ENCODE data around the gene DCBLD2.

Gene DCBLD2

DNA sequence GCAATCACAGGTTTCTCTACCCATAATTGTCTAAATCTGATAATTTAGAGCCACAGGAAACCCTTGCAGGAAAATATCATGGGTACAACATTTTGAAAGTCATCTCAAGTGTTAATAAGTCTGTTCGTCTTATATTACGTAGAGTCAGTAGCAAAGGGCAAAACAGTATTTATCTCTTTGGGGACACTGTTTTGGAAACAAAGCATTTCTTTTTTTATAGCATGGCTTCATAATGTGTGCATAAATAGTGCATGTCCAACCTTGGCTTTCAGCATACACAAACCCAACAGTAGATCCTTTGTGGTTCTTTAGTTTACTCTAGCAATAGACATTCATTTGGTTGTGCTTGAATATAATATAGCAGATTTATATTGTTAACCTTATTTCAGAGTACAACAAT is 114.3 kb downstream of the DCBLD2 start:
- Histone ChIP-seq H3K4me1 (ENCODE audit: control insufficient read depth in 1 of 2, insufficient read depth in 1 of 2, low read depth in 1 of 2, low read length in 1 of 2) (peaks cover 29 to 33% of the 10 kb centered on the region in 2 experiments), H3K27ac (peak overlapping the region; percentile 53), H3K36me3 (peaks cover 90% of the 10 kb centered on the region), H3K4me3 (ENCODE audit: low read depth in 1 of 2, low read length in 1 of 2) (no peak overlapping the region), H3K9me3 (no peaks in the 10 kb centered on the region), H3K27me3 (no peaks in the 10 kb centered on the region)
- TF ChIP-seq, protein P1, sequence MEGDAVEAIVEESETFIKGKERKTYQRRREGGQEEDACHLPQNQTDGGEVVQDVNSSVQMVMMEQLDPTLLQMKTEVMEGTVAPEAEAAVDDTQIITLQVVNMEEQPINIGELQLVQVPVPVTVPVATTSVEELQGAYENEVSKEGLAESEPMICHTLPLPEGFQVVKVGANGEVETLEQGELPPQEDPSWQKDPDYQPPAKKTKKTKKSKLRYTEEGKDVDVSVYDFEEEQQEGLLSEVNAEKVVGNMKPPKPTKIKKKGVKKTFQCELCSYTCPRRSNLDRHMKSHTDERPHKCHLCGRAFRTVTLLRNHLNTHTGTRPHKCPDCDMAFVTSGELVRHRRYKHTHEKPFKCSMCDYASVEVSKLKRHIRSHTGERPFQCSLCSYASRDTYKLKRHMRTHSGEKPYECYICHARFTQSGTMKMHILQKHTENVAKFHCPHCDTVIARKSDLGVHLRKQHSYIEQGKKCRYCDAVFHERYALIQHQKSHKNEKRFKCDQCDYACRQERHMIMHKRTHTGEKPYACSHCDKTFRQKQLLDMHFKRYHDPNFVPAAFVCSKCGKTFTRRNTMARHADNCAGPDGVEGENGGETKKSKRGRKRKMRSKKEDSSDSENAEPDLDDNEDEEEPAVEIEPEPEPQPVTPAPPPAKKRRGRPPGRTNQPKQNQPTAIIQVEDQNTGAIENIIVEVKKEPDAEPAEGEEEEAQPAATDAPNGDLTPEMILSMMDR (IDR thresholded peaks at IDR 0.05), result no peak

DNA sequence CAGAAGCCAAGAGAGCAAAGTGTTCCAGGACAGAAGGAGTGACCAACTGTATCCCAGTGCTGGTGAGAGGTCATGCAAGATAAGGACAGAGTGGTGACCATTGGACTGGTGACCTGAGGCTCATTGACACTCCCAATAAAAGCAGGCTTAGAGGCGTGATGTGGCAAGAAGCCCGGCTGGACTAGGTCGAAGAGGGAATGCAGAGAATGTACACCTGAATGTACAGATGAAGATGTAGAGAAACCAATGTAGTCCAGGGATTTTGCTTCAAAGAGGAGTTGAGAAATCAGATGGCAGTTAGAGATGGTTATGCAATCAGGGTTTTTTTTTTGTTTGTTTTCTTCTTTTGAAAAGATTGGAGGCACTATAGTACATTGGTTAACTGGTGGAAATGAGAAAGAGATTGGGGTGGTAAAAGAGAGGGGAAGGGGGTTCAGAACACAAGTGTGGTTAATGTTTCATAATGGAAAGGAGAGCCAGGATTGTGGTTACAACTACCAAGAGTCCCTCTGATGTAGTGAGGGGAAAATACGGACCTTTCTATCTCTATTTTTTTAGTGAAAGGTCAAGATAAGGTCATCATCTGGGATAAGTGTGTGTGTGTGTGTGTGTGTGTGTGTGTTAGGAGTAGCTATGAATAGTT is 115.0 kb downstream of the DCBLD2 start:
- TF ChIP-seq, protein P1 (IDR thresholded peaks at IDR 0.05), result no peak
- H3K27me3 ChIP-seq, result no peaks in the 10 kb centered on the region
- H3K9me3 ChIP-seq, result no peaks in the 10 kb centered on the region
- H3K36me3 ChIP-seq, result peaks cover 90% of the 10 kb centered on the region
- H3K4me1 ChIP-seq (ENCODE audit: control insufficient read depth in 1 of 2, insufficient read depth in 1 of 2, low read depth in 1 of 2, low read length in 1 of 2), result peaks cover 29 to 33% of the 10 kb centered on the region in 2 experiments
- peak overlapping the region; percentile 53 for H3K27ac ChIP-seq
- no peak overlapping the region for H3K4me3 ChIP-seq (ENCODE audit: low read depth in 1 of 2, low read length in 1 of 2)

DNA sequence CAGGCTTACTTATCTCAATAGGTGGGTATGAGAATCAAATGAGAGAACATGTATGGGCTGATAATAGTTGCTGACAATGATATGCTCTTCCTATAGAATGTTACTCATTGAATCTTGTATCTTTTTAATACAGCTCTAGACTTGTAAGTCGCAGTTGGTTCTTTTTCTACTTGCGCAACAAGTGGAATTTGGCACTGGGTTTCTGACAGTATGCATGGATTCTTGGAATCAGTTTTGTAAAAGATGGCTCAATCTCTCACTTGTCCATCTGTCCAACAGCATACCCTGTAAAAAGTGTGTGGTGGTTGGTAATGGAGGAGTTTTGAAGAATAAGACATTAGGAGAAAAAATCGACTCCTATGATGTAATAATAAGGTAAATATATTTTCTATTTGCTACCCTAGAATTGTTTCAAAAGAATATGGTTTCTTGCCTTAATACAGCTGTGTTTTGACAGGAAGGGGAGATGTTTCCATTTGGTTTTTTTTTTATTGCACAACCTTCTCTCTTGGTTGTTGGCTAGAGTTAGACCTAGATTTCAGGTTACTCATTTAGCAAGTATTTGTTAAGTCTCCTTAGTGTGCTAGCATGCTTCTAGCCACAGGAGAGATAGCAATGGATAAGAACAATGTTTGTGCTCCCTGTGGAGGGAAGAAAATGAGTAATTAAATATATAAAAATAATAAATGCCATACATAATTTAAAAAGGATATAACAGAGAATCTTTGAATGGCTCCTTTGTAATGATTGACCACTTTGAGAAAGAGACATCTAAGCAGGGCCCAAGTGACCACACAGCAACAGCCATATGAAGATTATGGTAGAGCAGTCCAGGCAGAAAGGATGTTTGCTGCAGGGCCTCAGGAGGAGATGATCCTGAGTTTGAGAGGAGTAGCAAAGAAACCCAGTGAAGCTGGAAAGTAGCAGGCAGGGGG is 116.6 kb downstream of the DCBLD2 start:
- no peaks in the 10 kb centered on the region for H3K9me3 ChIP-seq
- TF ChIP-seq, protein P1 (IDR thresholded peaks at IDR 0.05), result no peak
- H3K27ac ChIP-seq, result peak overlapping the region; percentile 24
- H3K4me1 ChIP-seq (ENCODE audit: control insufficient read depth in 1 of 2, insufficient read depth in 1 of 2, low read depth in 1 of 2, low read length in 1 of 2), result peaks cover 29 to 33% of the 10 kb centered on the region in 2 experiments
- peaks cover 90% of the 10 kb centered on the region for H3K36me3 ChIP-seq
- no peak overlapping the region for H3K4me3 ChIP-seq (ENCODE audit: low read depth in 1 of 2, low read length in 1 of 2)
- no peaks in the 10 kb centered on the region for H3K27me3 ChIP-seq

DNA sequence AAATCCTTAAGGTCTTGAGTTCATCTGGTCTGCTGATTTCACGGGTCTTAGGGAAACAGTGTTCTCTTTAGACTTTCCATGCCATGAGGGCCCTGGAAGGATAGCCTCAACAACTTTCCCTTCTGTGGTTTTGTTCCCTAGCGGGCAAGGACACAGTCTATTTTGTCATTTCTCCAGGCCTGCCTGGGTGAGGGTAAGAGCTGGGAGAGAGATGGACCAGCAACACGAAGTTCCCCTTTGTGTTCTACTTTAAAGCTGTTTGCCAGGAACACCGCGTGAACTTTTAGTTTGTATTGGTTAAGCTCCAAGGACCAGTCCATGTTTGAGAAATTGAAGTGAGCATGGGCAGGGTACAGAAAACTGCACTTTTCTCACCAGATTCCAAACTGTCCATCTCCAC is 117.5 kb downstream of the DCBLD2 start:
- no peaks in the 10 kb centered on the region for H3K27me3 ChIP-seq
- H3K4me3 ChIP-seq (ENCODE audit: low read depth in 1 of 2, low read length in 1 of 2), result no peak overlapping the region
- TF ChIP-seq, protein P1 (IDR thresholded peaks at IDR 0.05), result no peak
- no peaks in the 10 kb centered on the region for H3K9me3 ChIP-seq
- H3K36me3 ChIP-seq, result peaks cover 90% of the 10 kb centered on the region
- H3K4me1 ChIP-seq (ENCODE audit: control insufficient read depth in 1 of 2, insufficient read depth in 1 of 2, low read depth in 1 of 2, low read length in 1 of 2), result peaks cover 29 to 33% of the 10 kb centered on the region in 2 experiments
- H3K27ac ChIP-seq, result peak overlapping the region; percentile 24

DNA sequence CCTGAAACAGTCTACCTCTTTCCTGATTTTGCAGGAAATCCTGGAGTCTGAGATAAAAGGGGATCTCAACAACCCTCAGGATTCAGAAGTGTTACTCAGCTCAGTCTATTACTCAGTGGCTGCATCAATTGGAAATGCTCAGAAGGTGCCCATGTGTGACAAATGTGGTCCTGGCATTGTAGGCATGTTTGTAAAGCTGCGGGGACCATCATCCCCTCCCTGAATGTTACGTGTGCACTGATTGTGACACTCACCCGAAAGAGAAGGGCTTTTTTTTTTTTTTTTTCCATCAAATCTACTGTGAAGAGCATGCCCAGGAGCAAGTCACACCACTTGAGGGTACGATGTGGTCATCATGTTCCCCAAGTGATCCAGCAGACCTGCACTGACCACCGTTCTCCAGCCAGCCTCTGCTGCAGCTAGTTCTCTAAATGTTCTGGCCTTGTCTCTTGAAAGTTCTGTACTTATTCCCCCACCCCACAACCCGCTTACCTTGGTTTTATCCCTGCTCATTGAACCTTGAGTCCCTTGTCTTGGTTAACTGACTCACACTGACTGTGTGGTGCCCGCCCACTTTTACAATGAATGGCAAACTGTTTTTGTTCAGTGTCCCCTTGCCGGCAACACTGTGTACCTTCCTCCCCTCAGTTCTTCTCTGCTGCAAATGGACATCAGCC is 118.5 kb downstream of the DCBLD2 start:
- no peak overlapping the region for H3K27ac ChIP-seq
- H3K4me1 ChIP-seq (ENCODE audit: control insufficient read depth in 1 of 2, insufficient read depth in 1 of 2, low read depth in 1 of 2, low read length in 1 of 2), result peaks cover 29 to 42% of the 10 kb centered on the region in 2 experiments
- peaks cover 90% of the 10 kb centered on the region for H3K36me3 ChIP-seq
- H3K27me3 ChIP-seq, result no peaks in the 10 kb centered on the region
- TF ChIP-seq, protein P1 (IDR thresholded peaks at IDR 0.05), result no peak
- no peak overlapping the region for H3K4me3 ChIP-seq (ENCODE audit: low read depth in 1 of 2, low read length in 1 of 2)
- H3K9me3 ChIP-seq, result no peaks in the 10 kb centered on the region
